GM18511 (cell line): ENCODE results near the gene BRSK1.
"Not testable (repeated sequence)": the region's sequence is repeated elsewhere in the genome, so short reads cannot be mapped to it uniquely, and the experiment has no call there.

Experiments
- ATAC-seq: cut with Tn5 transposase; IDR thresholded peaks from one replicate; pipeline ENCODE4 v1.9.1; 2021; ENCODE audit warnings: mild to moderate bottlenecking, moderate library complexity; ENCODE audit not compliant: unreplicated experiment

Gene BRSK1

DNA sequence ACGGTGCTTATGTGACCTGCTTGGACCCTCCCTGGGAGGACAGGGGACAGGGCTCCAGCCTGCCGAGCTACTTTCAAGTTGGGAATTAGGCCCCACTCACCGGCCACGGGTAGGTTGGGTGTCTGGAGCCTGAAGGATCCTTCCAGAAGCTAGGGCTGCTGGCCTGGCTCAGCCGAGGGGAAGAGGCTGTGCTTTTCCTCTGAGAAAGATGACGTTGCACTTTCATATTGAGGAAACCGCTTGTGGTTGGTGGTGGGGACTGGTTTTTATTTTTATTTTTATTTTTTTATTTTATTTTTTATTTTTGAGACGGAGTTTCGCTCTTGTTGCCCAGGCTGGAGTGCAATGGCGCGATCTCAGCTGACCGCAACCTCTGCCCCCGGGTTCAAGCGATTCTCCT lies 41.4 kb downstream of the BRSK1 start, which contains the start of gene TMEM150B:
TMEM150B (minus strand) TSS at position 170 of the 400 bp plus-strand sequence. CDS start 4,305 bp downstream, outside the sequence.
- no peak for ATAC-seq

DNA sequence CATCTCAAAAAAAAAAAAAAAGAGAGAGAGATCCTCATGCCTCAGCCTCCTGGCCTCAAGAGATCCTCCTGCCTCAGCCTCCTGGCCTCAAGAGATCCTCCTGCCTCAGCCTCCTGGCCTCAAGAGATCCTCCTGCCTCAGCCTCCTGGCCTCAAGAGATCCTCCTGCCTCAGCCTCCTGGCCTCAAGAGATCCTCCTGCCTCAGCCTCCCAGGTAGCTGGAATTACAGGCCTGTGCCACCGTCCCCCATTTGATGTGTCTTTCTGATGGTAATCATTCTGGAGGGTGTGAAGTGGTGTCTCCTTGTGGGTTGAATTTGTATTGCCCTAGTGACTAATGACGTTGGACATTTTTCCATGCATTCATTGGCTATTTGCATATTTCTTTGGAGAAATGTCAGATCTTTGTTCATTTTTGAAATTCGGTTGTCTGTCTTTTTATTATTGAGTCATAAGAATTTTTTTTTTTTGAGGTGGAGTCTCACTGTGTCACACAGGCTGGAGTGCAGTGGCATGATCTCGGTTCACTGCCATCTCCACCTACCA lies 45.0 kb downstream of the BRSK1 start:
- not testable (repeated sequence) for ATAC-seq

- ATAC-seq, result not testable (repeated sequence)
Observed at GRCh38 chr19:55329791-55330190, 46.0 kb downstream of the BRSK1 start.

DNA sequence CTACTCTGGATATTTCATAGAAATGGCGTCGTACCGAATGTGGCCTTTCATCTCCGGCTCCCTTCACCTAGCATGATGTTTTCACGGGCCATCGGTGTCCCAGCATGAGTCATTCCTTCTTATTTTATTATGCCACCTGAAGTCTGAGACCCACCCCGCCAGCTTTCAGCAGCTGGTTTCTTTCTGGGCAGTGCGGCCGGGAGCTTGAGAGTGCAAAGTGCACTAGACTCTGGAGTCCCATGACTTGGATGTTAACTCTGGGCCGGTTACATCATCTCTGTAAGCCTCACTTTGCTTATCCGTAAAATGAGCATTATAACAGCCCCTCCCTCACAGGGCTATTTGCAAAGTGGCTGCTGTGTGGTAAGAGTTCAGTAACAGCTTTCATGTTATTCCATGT lies 50.1 kb downstream of the BRSK1 start:
- no peak for ATAC-seq

GRCh38 chr19:55336101-55336500 lies 52.3 kb downstream of the BRSK1 start:
- ATAC-seq, result no peak

DNA sequence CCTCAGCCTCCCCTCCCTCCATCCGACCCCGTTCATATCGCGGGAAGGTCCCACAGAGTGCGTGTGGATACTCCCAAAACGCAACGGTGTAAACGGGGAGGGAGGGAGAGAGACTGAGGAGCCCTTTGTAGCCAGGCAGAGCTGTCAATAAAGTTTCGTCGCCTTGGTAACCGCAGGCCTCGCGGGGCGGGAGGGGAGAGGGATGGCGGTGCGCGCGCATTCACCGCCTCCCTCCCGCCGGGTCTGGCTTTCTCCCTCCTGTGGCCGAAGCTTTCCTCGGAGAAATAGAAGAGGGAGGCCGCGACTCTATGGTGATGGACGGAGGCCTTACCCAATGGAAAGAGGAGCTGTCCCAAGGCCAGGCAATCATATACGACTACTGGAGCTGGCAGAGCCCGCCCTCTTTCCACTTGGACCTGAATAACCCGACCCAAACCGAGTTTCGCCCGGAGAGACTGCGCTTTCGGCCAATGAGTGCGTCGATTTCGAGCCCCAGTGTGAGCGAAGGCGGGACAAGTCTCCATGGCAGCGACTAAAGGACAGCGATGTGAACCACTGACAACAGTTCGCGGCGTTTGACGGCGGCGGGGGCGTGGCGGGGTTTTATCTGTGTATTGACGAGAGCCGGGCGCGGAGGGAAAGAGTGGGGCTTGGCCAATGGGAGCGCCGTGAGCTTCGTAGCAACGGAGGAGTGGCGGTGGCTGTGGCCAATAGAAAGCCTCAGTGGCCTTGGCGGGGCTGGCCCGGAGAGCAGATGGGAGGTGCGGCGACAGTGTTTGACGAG lies 55.5 kb downstream of the BRSK1 start, which contains the start of gene KMT5C:
KMT5C (plus strand) TSS at position 772 of the 784 bp plus-strand sequence. CDS start 2,061 bp downstream, outside the sequence.
- ATAC-seq, result peak; percentile 87

DNA sequence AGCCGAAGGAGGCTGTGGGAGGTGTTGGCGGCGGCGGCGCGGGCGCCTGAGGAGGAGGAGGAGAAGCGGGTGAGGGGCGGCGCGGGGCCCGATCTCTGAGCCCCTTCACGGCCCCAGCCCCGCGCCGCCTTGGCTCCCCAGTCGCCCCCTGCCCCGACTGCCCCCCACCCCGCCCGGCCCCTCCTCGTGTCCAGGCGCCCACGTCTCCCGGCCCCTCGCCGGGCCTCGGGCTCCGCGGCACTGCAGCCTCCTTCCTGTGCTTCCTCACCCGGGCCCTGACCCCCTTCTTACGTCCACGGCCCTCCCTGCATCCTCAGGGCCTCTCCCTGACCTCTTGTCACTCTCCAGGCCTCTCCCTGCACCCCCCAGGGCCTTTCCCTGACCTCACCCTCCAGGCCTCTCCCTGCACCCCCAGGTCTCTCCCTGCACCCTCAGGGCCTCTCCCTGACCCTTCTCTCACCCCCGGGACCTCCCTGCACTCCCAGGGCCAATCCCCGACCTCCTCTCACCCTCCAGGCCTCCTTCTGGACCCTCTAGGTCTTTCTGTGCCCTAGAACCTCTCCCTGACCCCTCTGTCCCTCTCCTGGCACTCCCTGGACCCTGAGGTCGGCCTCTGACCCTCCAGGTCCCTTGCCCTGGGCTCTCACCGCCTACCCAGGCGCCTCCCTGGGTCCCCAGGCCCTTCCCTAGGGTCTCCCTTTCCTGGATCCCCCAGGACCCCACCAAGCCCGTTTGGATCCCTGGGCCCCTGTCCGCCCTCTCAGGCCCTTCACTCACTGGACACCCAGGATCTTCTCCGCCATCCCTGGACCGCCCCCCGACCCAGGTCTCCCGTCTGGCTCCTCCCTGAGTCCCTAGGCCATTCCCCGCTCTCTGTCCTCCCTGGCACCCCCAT lies 56.3 kb downstream of the BRSK1 start:
- no peak for ATAC-seq

DNA sequence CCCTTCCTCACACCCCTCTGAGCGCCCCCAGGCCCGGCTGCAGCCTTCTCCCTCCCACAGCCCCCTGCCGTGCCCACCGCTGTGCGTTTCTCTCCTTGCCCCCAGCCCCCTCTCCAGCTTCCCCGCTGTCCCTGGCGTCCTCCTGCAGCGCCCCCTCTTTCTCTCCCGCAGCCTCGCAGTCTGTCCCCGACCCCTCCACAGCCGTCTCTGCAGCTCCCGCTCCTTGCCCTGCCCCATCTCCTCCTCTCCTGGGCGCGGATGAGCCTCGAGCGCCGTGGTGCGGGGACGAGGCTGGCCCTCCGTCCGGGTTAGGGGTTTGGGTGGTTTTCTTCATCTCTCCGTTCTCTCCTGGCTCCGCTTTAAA lies 57.0 kb downstream of the BRSK1 start:
- no peak for ATAC-seq

DNA sequence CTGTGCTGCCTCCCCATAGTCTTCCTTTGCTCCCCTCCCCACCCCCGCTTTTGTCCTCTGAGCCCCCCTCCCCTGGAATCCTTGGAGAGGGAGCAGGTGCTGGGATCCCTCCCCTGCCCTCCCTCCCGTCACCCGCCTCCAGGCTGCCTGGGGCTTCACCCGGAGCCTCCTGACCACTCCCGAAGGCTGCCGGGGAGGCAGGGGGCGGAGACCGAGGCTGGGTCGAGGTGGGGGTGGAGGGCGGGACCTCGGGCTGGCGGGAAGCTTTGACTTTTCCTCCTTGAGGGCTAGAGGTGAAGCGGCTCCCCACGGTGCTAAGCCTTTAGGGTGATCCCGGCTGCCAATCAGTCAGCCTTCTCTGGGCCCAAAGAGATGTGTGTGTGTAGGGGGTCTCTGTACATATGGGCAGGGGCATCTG lies 57.4 kb downstream of the BRSK1 start:
- no peak for ATAC-seq

GRCh38 chr19:55341595-55342531 lies 58.1 kb downstream of the BRSK1 start:
- ATAC-seq, result no peak

DNA sequence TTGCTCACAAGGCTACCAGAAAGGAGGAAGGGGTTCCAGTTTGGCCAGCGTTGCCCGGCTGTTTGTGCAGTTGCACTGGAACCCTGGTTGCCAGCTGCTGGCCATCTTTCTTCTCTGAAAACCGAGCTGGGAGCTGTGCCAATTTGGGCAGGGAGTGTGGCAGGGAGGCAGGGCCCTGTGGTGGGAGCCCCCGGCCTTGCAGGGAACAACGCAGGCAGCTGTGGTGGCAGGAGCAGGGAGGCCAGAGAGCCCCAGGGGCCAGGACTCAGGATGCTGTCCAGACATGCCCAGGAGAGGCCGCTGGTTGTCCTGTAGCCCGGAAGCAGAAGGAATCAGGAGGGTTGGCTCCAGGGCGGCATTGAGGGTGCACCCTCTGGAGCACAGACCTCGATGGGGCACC lies 60.6 kb downstream of the BRSK1 start:
- ATAC-seq, result no peak

DNA sequence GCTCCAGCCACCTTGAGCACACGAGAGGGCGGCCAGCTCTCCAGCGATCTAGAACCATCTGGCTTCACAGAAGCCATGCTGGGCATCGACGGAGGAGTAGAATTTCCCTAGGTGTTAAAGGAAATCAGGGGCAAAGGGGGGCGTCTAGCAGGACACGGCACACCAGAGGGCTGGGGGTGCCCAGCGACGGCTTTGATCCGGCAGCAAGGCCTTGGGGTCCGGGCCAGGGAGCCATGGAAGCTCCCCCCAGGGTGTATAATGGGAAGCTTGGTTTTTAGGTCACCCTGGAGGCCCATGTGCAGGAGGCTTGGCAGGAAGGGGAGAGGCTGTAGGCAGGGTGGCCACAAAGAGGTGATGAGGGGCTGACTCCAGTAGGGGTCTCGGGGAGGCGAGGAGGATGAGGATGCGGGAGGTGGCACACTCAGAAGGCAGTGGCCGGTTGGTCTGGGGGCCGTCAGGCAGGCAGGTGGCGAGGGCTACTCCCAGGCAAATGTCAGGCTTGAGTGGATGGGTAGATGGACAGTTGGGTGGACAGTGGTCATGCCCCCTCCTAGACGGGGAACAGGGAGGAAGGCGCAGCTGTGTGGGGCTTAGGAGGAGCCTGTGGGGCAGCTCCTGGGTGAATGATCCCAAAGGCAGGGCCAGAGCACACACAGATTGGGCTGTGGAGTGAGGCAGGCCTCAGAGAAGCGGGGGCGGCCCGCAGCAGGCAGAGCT lies 61.5 kb downstream of the BRSK1 start:
- ATAC-seq, result no peak

GRCh38 chr19:55345818-55346724 lies 62.3 kb downstream of the BRSK1 start:
- ATAC-seq, result no peak

GRCh38 chr19:55346725-55347441 lies 63.1 kb downstream of the BRSK1 start:
- ATAC-seq, result no peak

DNA sequence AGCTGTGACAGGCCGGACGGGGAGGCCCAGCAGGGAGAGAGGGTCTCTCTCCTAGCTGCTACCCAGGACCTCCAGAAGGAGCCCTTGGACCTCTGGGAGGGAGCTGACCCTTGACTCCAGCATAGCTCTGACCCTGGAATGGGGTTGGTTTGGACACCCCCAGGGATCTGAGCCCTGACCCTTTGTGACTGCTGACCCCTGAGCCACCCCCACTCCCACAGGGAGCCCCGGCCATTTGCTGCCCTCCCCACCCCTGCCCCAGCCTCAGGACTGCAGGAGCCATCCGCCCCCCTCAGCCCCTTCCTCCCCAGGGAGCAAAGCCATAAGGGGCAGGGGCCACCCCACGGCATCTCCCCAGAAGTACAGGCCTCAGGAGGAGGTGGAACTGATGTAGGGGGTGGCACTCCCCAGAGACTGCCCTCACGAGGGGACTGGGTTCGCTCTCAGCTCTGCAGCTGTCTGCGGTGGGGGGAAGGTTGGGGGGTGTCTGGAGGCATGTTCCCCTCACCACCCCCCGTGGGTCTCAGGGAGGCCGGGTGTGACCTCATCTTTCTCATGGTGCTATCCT lies 63.7 kb downstream of the BRSK1 start:
- ATAC-seq, result no peak

DNA sequence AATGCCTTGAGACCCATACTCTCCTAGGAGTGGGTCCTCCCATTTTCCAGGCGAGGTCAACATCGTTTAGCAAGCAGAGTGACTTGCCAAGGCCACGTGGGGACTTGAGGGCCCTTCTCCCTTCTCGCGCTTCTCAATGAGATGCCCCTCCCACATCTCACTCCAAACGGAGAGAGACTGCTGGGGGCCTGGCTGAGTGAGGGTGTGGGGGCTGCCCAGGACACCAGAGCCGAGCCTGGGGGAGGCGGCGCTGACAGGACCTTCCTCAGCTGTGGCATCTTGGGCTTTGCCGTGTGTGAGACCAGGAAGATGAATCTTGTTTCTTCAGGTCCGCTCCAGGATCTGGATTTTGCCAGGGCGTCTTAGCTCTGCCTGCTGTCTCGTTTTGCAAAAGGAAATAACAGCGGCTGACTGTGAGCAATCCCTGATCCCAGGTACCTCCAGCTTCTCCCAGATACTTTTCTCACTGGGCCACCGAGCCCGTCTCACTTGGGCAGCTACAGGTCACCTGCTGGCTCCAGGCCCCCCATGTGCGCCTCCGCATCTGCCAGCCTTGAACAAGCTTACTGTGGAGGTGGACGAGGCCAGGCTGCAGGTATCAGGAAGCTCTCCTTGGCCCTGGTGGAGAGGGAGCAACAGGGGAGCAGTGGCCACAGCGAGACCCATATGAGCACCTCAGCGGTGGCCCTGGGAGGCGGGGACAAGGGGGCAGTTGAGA lies 64.7 kb downstream of the BRSK1 start:
- no peak for ATAC-seq
